T1000 (cell line): ENCODE results near the gene DGKG.

ENCODE experiments used
- DNase-seq: peaks from one replicate; lab custom pipeline; 2025; ENCODE audit warnings: mixed read lengths; lab: John Stamatoyannopoulos, UW

DGKG gene

GRCh38 chr3:186108941-186109865 lies 252.8 kb downstream of the DGKG start, which contains the start of gene ETV5:
ETV5 (minus strand) TSS chr3:186109089; CDS start chr3:186105868, 3,221 bp downstream.
- peak; percentile 99 for DNase-seq

- DNase-seq: peak; percentile 60
These were observed 253.7 kb downstream of the DGKG start for GRCh38 chr3:186108106-186108940.

DNA sequence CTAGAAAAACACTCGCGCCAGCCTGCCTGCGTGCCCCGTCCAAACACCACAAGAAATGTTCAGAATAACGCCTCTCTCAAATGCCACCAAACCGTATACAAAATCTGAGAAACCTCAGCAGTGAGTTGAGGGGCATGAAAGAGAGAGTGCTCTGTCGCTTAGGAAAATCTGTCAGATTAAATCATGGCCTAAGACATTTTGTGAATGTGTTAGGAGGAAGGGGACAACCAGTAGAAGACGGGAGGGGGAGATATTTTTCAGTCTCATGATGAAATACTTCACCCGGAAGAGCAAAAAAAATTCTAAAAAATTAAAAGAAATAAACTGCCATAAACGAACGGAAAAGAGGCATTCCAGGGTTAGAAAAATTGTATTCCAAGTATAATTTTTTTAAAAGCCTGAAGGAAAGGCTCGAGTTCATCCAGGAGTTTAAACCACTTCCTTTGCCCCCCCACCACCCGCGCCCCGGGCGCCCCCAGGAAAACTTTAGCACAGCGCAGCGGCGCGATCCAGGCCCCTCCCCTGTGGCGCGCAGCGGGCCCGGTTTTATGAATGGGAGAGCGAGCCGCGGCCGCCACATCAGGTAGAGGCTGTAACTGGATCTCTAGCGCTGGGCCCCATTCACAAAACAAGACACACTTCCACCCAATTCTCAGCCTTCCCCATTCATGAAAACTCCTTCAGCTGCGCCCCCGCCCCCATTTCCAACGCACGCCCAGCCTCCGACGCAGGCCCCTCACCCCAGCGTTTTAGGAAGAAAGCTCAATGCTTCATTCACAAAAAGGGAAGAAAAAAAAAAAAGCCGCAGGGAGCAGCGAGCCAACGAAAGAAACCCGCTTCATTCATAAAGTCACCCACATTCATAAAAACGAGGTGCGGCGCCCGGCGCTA lies 254.6 kb downstream of the DGKG start:
- peak; percentile 49 for DNase-seq

- no peak for DNase-seq
These were observed 256.5 kb downstream of the DGKG start for GRCh38 chr3:186105543-186105942.

DNA sequence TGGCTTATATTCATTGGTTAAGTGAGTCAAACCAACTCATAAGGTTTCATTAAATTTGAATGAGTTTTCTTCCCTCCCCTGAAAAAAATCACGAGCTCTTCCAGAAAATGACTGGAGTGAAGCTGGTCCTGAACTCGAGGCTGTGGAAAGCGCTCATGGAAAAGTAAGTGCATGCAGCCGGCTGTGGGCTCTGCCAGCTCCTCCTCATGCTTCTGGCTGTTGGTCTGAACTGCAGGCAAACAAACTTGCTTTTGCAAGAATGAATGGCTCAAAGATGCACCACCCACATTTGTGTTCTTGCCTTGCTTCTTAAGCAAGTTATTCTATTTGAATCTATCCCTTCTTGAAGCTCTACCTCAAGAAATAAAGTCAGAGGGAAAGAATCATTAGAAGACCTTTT lies 259.3 kb downstream of the DGKG start:
- DNase-seq: no peak

DNA sequence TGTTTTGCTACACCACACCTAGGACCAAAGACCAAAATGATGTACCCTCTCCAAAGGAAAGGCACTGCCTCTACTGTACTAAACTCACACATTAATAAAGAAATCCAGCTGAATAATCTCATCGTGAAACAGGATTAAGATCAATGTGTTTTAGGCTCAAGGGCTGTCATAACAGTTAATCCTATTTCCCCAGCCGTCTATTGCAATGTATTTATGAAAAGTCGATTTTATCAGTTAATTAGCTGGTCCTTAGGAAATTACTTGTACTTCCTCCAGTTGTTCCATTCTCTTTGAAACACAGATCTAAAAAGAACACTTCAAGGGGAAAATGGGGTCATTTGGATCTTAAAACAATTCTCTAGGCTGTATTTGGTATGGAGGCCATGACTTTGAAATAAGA lies 261.6 kb downstream of the DGKG start:
- no peak for DNase-seq

DNA sequence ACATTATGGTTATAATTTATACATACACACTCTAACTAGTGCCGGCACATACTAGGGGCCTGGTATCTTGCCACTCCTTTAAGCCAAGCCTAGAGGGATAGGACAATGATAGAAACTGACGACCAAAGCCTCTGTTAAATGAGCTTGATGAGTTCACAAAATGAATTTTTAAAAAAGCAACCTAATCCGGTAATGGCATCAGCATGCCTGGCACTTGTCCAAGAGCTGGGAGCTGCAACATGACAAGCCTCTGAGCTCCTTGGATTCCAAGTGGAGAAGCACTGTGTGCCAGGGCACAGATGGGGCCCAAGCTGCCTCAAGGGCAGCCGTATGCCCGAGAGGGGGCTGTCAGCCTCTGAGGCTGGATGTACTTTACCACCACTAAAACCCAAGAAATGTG lies 262.9 kb downstream of the DGKG start:
- DNase-seq: no peak

DNA sequence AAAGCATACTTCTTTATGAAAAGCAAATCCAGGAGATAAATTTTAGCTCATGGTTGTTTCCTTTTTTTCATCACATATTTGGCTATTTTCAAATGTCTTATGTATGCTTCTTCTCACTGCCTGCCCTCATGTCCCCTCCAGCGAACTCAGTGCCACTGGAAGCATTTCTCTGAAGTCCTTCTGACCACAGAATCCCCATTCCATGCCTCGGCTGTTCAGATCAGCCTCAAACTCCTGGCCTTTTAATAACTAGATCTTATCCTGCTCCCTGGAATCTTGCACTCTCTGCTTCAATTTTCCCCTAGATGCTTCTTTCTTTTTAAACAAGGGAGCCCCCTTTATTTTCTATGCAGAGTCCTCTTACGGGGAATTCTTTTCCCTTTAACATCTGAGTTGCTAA lies 263.3 kb downstream of the DGKG start:
- no peak for DNase-seq

- DNase-seq: no peak
These were observed 264.2 kb downstream of the DGKG start for GRCh38 chr3:186097663-186098451.

- DNase-seq: no peak
These were observed 264.7 kb downstream of the DGKG start for GRCh38 chr3:186097317-186097662.
